GM12878 (cell line): ENCODE measurements around the gene ABTB1. TPM values are rescaled to one million over a fixed set of nuclear protein-coding genes. Genes with fewer than 3 reads are reported as not detected.

ENCODE experiments used
- ATAC-seq: fragments of 200-7000 bp; cut with Tn5 transposase; 3 replicates; pipeline ENCODE4 v1.9.1; 2020; ENCODE audit warnings: mild to moderate bottlenecking, moderate library complexity
- BruUV-seq: library from RNA; stranded (reverse); fragments of 400-500 nt; replicated peaks from 2 replicates; lab custom pipeline; 2021; lab: Mats Ljungman, UMichigan
- CTCF ChIA-PET: fragments of 300-600 bp; sonication (Branson Sonifier 250); formaldehyde crosslinking; extraction: SDS; loops from one replicate; lab custom pipeline; 2021; ENCODE audit warnings: inconsistent platforms; lab: Yijun Ruan, JAX
- POLR2A ChIA-PET: fragments of 350-600 bp; formaldehyde crosslinking; extraction: SDS; loops from one replicate; lab custom pipeline; 2021; ENCODE audit warnings: inconsistent platforms; lab: Charles Lee
- RAD21 ChIA-PET: fragments of 300-600 bp; sonication (Branson Sonifier 250); formaldehyde crosslinking; loops from one replicate; lab custom pipeline; 2023; ENCODE audit warnings: antibody characterized with exemption; ENCODE audit not compliant: unreplicated experiment; lab: Charles Lee
- SMC1A ChIA-PET: fragments of 300-600 bp; sonication (Branson Sonifier 250); formaldehyde crosslinking; loops from one replicate; lab custom pipeline; 2023; ENCODE audit not compliant: unreplicated experiment, uncharacterized antibody; lab: Charles Lee
- DNase-seq: peaks from one replicate; pipeline ENCODE4 v3.0.0-alpha.2; 2011; ENCODE audit warnings: low read depth, low spot score
- FAIRE-seq: peaks from 3 replicates; lab custom pipeline; 2011; peaks lifted over from hg19 to GRCh38; lab: Jason Lieb, UNC
- H2AFZ ChIP-seq: 2 replicates; pipeline ENCODE4 v1.6.0; 2011; ENCODE audit warnings: low read depth, low read length, control low read depth; ENCODE audit not compliant: control insufficient read depth
- H3K27ac ChIP-seq: 2 replicates; pipeline ENCODE4 v1.5.1; 2011; ENCODE audit warnings: control low read depth; ENCODE audit not compliant: control insufficient read depth, insufficient read depth
- H3K27me3 ChIP-seq, 2 experiments: replicated peaks in 1 of 2; 2 replicates each; pipeline versions ENCODE4 v1.6.0 to v1.6.1; 2011; ENCODE audit warnings: low read length in 1 of 2; ENCODE audit not compliant: control insufficient read depth in 2 of 2, insufficient read depth in 2 of 2
- H3K36me3 ChIP-seq, 2 experiments: 2 replicates each; pipeline ENCODE4 v1.5.1; 2011; ENCODE audit warnings: low read length in 1 of 2; ENCODE audit not compliant: control insufficient read depth in 2 of 2, insufficient read depth in 2 of 2
- H3K4me1 ChIP-seq: 2 replicates; pipeline ENCODE4 v1.6.1; 2011; ENCODE audit warnings: mild to moderate bottlenecking, low read length, moderate library complexity, mixed read lengths; ENCODE audit not compliant: control insufficient read depth, insufficient read depth
- H3K4me2 ChIP-seq: 2 replicates; pipeline ENCODE4 v1.6.0; 2011; ENCODE audit warnings: control low read depth; ENCODE audit not compliant: control insufficient read depth, insufficient read depth
- H3K4me3 ChIP-seq: fragments of 200-600 bp; sonication (generic); 2 replicates; pipeline ENCODE4 v1.5.1; 2016
- H3K79me2 ChIP-seq: 2 replicates; pipeline ENCODE4 v1.6.0; 2011; ENCODE audit warnings: low read length; ENCODE audit not compliant: control insufficient read depth, insufficient read depth
- H3K9ac ChIP-seq: 2 replicates; pipeline ENCODE4 v1.8.0; 2011; ENCODE audit warnings: low read length, control low read depth, mixed read lengths; ENCODE audit not compliant: control insufficient read depth, insufficient read depth
- H3K9me3 ChIP-seq: replicated peaks from 3 replicates; pipeline ENCODE4 v1.5.1; 2011; ENCODE audit warnings: mild to moderate bottlenecking, low read length; ENCODE audit not compliant: control insufficient read depth, insufficient read depth
- H4K20me1 ChIP-seq: 2 replicates; pipeline ENCODE4 v1.6.0; 2011; ENCODE audit not compliant: control insufficient read depth, insufficient read depth
- EGR1 ChIP-seq, 2 experiments: IDR thresholded peaks; 1 replicate in 1 of 2; 2 replicates in 1 of 2; pipeline ENCODE4 v1.6.1; 2011 to 2012; ENCODE audit warnings: low read depth in 2 of 2, low read length in 2 of 2, borderline replicate concordance in 1 of 2, mild to moderate bottlenecking in 1 of 2, moderate library complexity in 1 of 2
- ESRRA ChIP-seq: IDR thresholded peaks from 2 replicates; pipeline ENCODE4 v1.6.1; 2012; ENCODE audit warnings: mild to moderate bottlenecking, low read length, improper control_type of control experiment
- HDAC6 ChIP-seq: fragments of 200-600 bp; sonication (generic); IDR thresholded peaks from one replicate; pipeline ENCODE4 v1.8.0; 2017; ENCODE audit warnings: antibody characterized with exemption; ENCODE audit not compliant: unreplicated experiment
- SKIL ChIP-seq: fragments of 450-650 bp; IDR thresholded peaks from 2 replicates; pipeline ENCODE4 v1.6.1; 2017; ENCODE audit warnings: mild to moderate bottlenecking, low read depth, inconsistent platforms; ENCODE audit not compliant: poor library complexity, severe bottlenecking
- SMAD5 ChIP-seq: IDR thresholded peaks from 2 replicates; pipeline ENCODE4 v1.6.1; 2016; ENCODE audit warnings: antibody characterized with exemption, low read depth
- ZNF592 ChIP-seq: fragments of 450-650 bp; IDR thresholded peaks from 2 replicates; pipeline ENCODE4 v1.6.1; 2017; ENCODE audit warnings: mild to moderate bottlenecking, moderate library complexity
- ZNF622 ChIP-seq: fragments of 450-650 bp; IDR thresholded peaks from 2 replicates; pipeline ENCODE4 v1.6.1; 2017; ENCODE audit warnings: mild to moderate bottlenecking, inconsistent platforms
- WGBS: methylation state at CpG from one replicate; pipeline ENCODE4 v1.1.6; 2016; ENCODE audit warnings: low lambda C conversion rate; ENCODE audit not compliant: insufficient replicate concordance, insufficient coverage; ENCODE audit errors: missing lambda C conversion rate; 5-methylcytosine and 5-hydroxymethylcytosine counted together
- in situ Hi-C: fragments of 300-500 bp; cut with MboI; formaldehyde crosslinking; loops from 9 replicates; pipeline ENCODE4 v1.14.3; 2018; ENCODE audit warnings: mixed read lengths
- intact Hi-C: fragments of 100-400 bp; cut with micrococcal nuclease; formaldehyde crosslinking; loops from one replicate; pipeline ENCODE4 v1.14.2; 2022; ENCODE audit not compliant: unreplicated experiment
- polyA plus RNA-seq, 11 experiments: library from polyadenylated mRNA; depleted of rRNA in 4 of 11; unstranded in 6 of 11; stranded (reverse) in 5 of 11; fragments of >200 nt; fragmentation: Nextera tagmentation in 4 of 11; fragmentation: Illumina TruSeq in 1 of 11; extraction: Ambion mirVana in 4 of 11; extraction: Trizol in 1 of 11; gene quantifications; 1 replicate in 1 of 11; 2 replicates in 10 of 11; pipeline versions ENCODE4 v1.2.1 to v1.2.3, GENCODE V29; 2011 to 2016; ENCODE audit warnings: inconsistent platforms in 2 of 11, missing spikeins in 2 of 11, low read depth in 1 of 11
- total RNA-seq, 4 experiments: library from RNA; depleted of rRNA in 3 of 4; stranded (reverse); fragments of >200 nt in 3 of 4; fragmentation: Illumina TruSeq in 1 of 4; extraction: Trizol in 1 of 4; gene quantifications; 2 replicates each; pipeline versions ENCODE4 v1.2.1 to v1.2.3, GENCODE V29; 2013 to 2021
- TF ChIP-seq, protein P1 (sequence below): fragments of 450-650 bp; conservative IDR thresholded peaks from 2 replicates; pipeline ENCODE4 v1.6.1; 2017; ENCODE audit warnings: mild to moderate bottlenecking, moderate library complexity

ABTB1 gene
- total and polyA plus RNA-seq, 10 of the 15 experiments (the other 5 are each of a cell fraction or from before 2014, with no cell fraction given): 0.11 to 10.2 (median 7.1) TPM

- TF ChIP-seq ZNF592 (no peak), ZNF622 (no peak), SMAD5 (no peak), HDAC6 (no peak), EGR1 (IDR thresholded peaks at IDR 0.05; ENCODE audit: borderline replicate concordance in 1 of 2, low read depth in 2 of 2, low read length in 2 of 2) (no peak), ESRRA (no peak)
- TF ChIP-seq, all 136 proteins: peak for 0
These were observed 40.5 kb upstream of the ABTB1 start (continued) for GRCh38 chr3:127632035-127632820.

- POLR2A ChIA-PET: no interaction called here
- intact Hi-C loops (no loop called here), in situ Hi-C loops (no loop called here)
- 70% methylated on average over 12 of the region's 12 CpGs for WGBS
- DNase-seq (no peak), ATAC-seq (no peak), FAIRE-seq (no peak)
- Histone ChIP-seq H3K4me1 (peaks cover 5% of the 10 kb centered on the region), H4K20me1 (no peaks in the 10 kb centered on the region; the same call in 1 of the 2 replicates), H3K27ac (no peak overlapping the region), H3K9me3 (no peaks in the 10 kb centered on the region), H3K4me3 (no peak overlapping the region), H3K4me2 (no peak overlapping the region), H2AFZ (no peak overlapping the region), H3K79me2 (no peaks in the 10 kb centered on the region), H3K9ac (no peak overlapping the region), H3K36me3 (no peaks in the 10 kb centered on the region), H3K27me3 (peaks cover 5 to 9% of the 10 kb centered on the region in 2 experiments; a peak in 3 of 4 replicates)
- RAD21 ChIA-PET: no interaction called here
- SMC1A ChIA-PET: interaction anchor here (0.7 kb wide), 1 partner anchor 197 kb away, joined by 3 read pairs; no protein-coding TSS in a partner anchor
- CTCF ChIA-PET: interaction anchor here (0.6 to 1.2 kb wide), 3 partner anchors 10 to 60 kb away, joined by 3 to 4 read pairs (median 4); no protein-coding TSS in a partner anchor
- BruUV-seq: no TSS peak
- no peak for TF ChIP-seq SKIL
- TF ChIP-seq, protein P1, sequence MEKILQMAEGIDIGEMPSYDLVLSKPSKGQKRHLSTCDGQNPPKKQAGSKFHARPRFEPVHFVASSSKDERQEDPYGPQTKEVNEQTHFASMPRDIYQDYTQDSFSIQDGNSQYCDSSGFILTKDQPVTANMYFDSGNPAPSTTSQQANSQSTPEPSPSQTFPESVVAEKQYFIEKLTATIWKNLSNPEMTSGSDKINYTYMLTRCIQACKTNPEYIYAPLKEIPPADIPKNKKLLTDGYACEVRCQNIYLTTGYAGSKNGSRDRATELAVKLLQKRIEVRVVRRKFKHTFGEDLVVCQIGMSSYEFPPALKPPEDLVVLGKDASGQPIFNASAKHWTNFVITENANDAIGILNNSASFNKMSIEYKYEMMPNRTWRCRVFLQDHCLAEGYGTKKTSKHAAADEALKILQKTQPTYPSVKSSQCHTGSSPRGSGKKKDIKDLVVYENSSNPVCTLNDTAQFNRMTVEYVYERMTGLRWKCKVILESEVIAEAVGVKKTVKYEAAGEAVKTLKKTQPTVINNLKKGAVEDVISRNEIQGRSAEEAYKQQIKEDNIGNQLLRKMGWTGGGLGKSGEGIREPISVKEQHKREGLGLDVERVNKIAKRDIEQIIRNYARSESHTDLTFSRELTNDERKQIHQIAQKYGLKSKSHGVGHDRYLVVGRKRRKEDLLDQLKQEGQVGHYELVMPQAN: no peak
These were observed 38.1 kb upstream of the ABTB1 start for GRCh38 chr3:127634653-127635052.
